ENCODE data around the gene SELP. TPM values are rescaled to one million over a fixed set of nuclear protein-coding genes. Genes with fewer than 3 reads are reported as not detected.

The SELP gene
- total RNA-seq, 6 experiments from 2014 or later: not detected

GRCh38 chr1:169545472-169545871, 84.5 kb downstream of the SELP start:
- no peak overlapping the region for H3K27ac Mint-ChIP-seq
- no peaks in the 10 kb centered on the region for H3K36me3 Mint-ChIP-seq (ENCODE audit: low read depth)
- H3K27me3 Mint-ChIP-seq (ENCODE audit: insufficient read depth): peaks cover 6% of the 10 kb centered on the region
- H3K4me1 Mint-ChIP-seq (ENCODE audit: low read depth): peaks cover 9% of the 10 kb centered on the region
- H3K4me3 Mint-ChIP-seq: no peak overlapping the region
- no peaks in the 10 kb centered on the region for H3K9me3 Mint-ChIP-seq
- DNase-seq: no peak
- no peak for TF ChIP-seq CTCF (IDR thresholded peaks at IDR 0.05)

- Mint-ChIP-seq H3K4me3 (no peak overlapping the region), H3K36me3 (ENCODE audit: low read depth) (no peaks in the 10 kb centered on the region), H3K9me3 (no peaks in the 10 kb centered on the region), H3K4me1 (ENCODE audit: low read depth) (peaks cover 5% of the 10 kb centered on the region; the same call in 1 of the 2 replicates), H3K27ac (no peak overlapping the region), H3K27me3 (ENCODE audit: insufficient read depth) (peaks cover 8% of the 10 kb centered on the region)
- no peak for TF ChIP-seq CTCF (IDR thresholded peaks at IDR 0.05)
- DNase-seq: peak; percentile 34
Measured at GRCh38 chr1:169538998-169539871, 90.7 kb downstream of the SELP start.

Other genes starting within 250 kb of the SELP start
- not detected for gene CCDC181, start 202.7 kb downstream of the SELP start, total RNA-seq (2021; fragmentation: NEBNext Ultra II Directional; extraction: Animal tissue kit (Norgen Biotek cat#: 25700))
- 1 to 10 TPM; 2.3 to 3.2 (median 2.8) TPM for gene SLC19A2, start 144.2 kb downstream of the SELP start, total RNA-seq (2021; fragmentation: NEBNext Ultra II Directional; extraction: Animal tissue kit (Norgen Biotek cat#: 25700))
- gene F5, start 43.6 kb downstream of the SELP start, total RNA-seq (2021; fragmentation: NEBNext Ultra II Directional; extraction: Animal tissue kit (Norgen Biotek cat#: 25700)): not detected
- under 1 TPM in 4 of 6 experiments, not detected in 2; 0.10 to 0.28 (median 0.12) TPM for gene SELL, start 81.5 kb upstream of the SELP start, total RNA-seq (2021; fragmentation: NEBNext Ultra II Directional; extraction: Animal tissue kit (Norgen Biotek cat#: 25700))
- gene SELE, start 104.0 kb upstream of the SELP start, total RNA-seq (2021; fragmentation: NEBNext Ultra II Directional; extraction: Animal tissue kit (Norgen Biotek cat#: 25700)): not detected
- gene METTL18, start 164.8 kb upstream of the SELP start, total RNA-seq (2021; fragmentation: NEBNext Ultra II Directional; extraction: Animal tissue kit (Norgen Biotek cat#: 25700)): 1 to 10 TPM; 4.1 to 6.3 (median 4.9) TPM